Measurements from ENCODE around the gene POTEB2.
"Not testable (repeated sequence)": the region's sequence is repeated elsewhere in the genome, so short reads cannot be mapped to it uniquely, and the experiment has no call there.

POTEB2 gene

GRCh38 chr15:20866214-20866613 is at the start of gene POTEB2:
Gene POTEB2 (minus strand): TSS chr15:20866314. CDS start chr15:20866281, 33 bp downstream.
- not testable (repeated sequence) for H3K27ac ChIP-seq; H3K9me3 ChIP-seq (ENCODE audit: low read depth, low read length); H3K9ac ChIP-seq (ENCODE audit: insufficient read length); DNase-seq (ENCODE audit: low read depth, low spot score); H3K4me3 ChIP-seq; H3K36me3 ChIP-seq (ENCODE audit: insufficient read depth, low read length)

GRCh38 chr15:20879916-20880315 is 13.8 kb upstream of the POTEB2 start:
- not testable (repeated sequence) for H3K9me3 ChIP-seq (ENCODE audit: low read depth, low read length); H3K4me3 ChIP-seq; H3K27ac ChIP-seq

GRCh38 chr15:20878464-20878863 is 12.3 kb upstream of the POTEB2 start:
- not testable (repeated sequence) for H3K9me3 ChIP-seq (ENCODE audit: low read depth, low read length); H3K4me3 ChIP-seq; H3K9ac ChIP-seq (ENCODE audit: insufficient read length); H3K36me3 ChIP-seq (ENCODE audit: insufficient read depth, low read length); DNase-seq (ENCODE audit: low read depth, low spot score); H3K27ac ChIP-seq

More at GRCh38 chr15:20879916-20880315, 13.8 kb upstream of the POTEB2 start:
- not testable (repeated sequence) for H3K9ac ChIP-seq (ENCODE audit: insufficient read length); H3K36me3 ChIP-seq (ENCODE audit: insufficient read depth, low read length); DNase-seq (ENCODE audit: low read depth, low spot score)

GRCh38 chr15:20877819-20878218 is 11.7 kb upstream of the POTEB2 start:
- not testable (repeated sequence) for H3K4me3 ChIP-seq; H3K27ac ChIP-seq; H3K36me3 ChIP-seq (ENCODE audit: insufficient read depth, low read length); H3K9ac ChIP-seq (ENCODE audit: insufficient read length); DNase-seq (ENCODE audit: low read depth, low spot score); H3K9me3 ChIP-seq (ENCODE audit: low read depth, low read length)

Data from SK-N-MC (cell line).